Measurements from ENCODE around the gene FXR1. TPM values are rescaled to one million over a fixed set of nuclear protein-coding genes. Genes with fewer than 3 reads are reported as not detected.

Gene FXR1
- total and polyA plus RNA-seq, 2 of the 13 experiments (the other 11 are each of a cell fraction or from before 2014, with no cell fraction given): 104 to 132 TPM

- TF ChIP-seq ATRX (CRISPR knock-in tag; IDR thresholded peaks at IDR 0.05; ENCODE audit: borderline replicate concordance): no peak
- TF ChIP-seq ZBTB3 (CRISPR knock-in tag; IDR thresholded peaks at IDR 0.05; ENCODE audit: borderline replicate concordance, low read depth): 0 out of 2 replicates have a peak, but pooled peaks have one; percentile 90
- peak; percentile 70 for TF ChIP-seq GATAD2A (CRISPR knock-in tag; IDR thresholded peaks at IDR 0.05)
- peak; percentile 91 for TF ChIP-seq ZNF724P (CRISPR knock-in tag; IDR thresholded peaks at IDR 0.05; ENCODE audit: borderline replicate concordance)
- TF ChIP-seq ZNF574 (CRISPR knock-in tag; IDR thresholded peaks at IDR 0.05): peak; percentile 91
- TF ChIP-seq ZNF850 (CRISPR knock-in tag; conservative IDR thresholded peaks at IDR 0.05): 0 out of 2 replicates have a peak, but pooled peaks have one; percentile 50
- TF ChIP-seq ZNF124 (CRISPR knock-in tag; IDR thresholded peaks at IDR 0.05): peak; percentile 77; the same call in 1 of the 2 replicates
- peak; percentile 70; the same call in 1 of the 2 replicates for TF ChIP-seq ZNF644 (CRISPR knock-in tag; IDR thresholded peaks at IDR 0.05; ENCODE audit: low read depth)
- no peak for TF ChIP-seq ZBTB14 (CRISPR knock-in tag; IDR thresholded peaks at IDR 0.05)
- no peak for TF ChIP-seq REXO4 (CRISPR knock-in tag; IDR thresholded peaks at IDR 0.05; ENCODE audit: borderline replicate concordance)
- peak; percentile 81 for TF ChIP-seq ZNF20 (CRISPR knock-in tag; IDR thresholded peaks at IDR 0.05)
- peak; percentile 93 for TF ChIP-seq MYC (CRISPR knock-in tag; IDR thresholded peaks at IDR 0.05; ENCODE audit: borderline replicate concordance)
- no peak for TF ChIP-seq RFXANK (CRISPR knock-in tag; IDR thresholded peaks at IDR 0.05)
- TF ChIP-seq TBP (CRISPR knock-in tag; IDR thresholded peaks at IDR 0.05): no peak; the same call in 1 of the 2 replicates
- peak; percentile 86 for TF ChIP-seq DRAP1 (CRISPR knock-in tag; IDR thresholded peaks at IDR 0.05)
- TF ChIP-seq ERF (CRISPR knock-in tag; IDR thresholded peaks at IDR 0.05): peak; percentile 71
- TF ChIP-seq IRF9 (CRISPR knock-in tag; IDR thresholded peaks at IDR 0.05; ENCODE audit: borderline replicate concordance): peak; percentile 90; the same call in 1 of the 2 replicates
- TF ChIP-seq ZMAT3 (CRISPR knock-in tag; conservative IDR thresholded peaks at IDR 0.05): peak; percentile 75; the same call in 1 of the 2 replicates
- no peak for TF ChIP-seq STAT5B (CRISPR knock-in tag; IDR thresholded peaks at IDR 0.05)
- no peak; the same call in 1 of the 2 replicates for TF ChIP-seq ZFP82 (CRISPR knock-in tag; IDR thresholded peaks at IDR 0.05; ENCODE audit: borderline replicate concordance)
- 0 out of 2 replicates have a peak, but pooled peaks have one; percentile 55 for TF ChIP-seq HOXD1 (CRISPR knock-in tag; IDR thresholded peaks at IDR 0.05)
- TF ChIP-seq GTF2F1 (IDR thresholded peaks at IDR 0.05; ENCODE audit: low read length): no peak
- no peak for TF ChIP-seq RCOR2 (CRISPR knock-in tag; IDR thresholded peaks at IDR 0.05)
- peak; percentile 85 for TF ChIP-seq CEBPG (CRISPR knock-in tag; IDR thresholded peaks at IDR 0.05)
- no peak for TF ChIP-seq MTERF4 (CRISPR knock-in tag; IDR thresholded peaks at IDR 0.05)
These were observed 77.1 kb downstream of the FXR1 start, which contains the start of gene DNAJC19 (continued) for GRCh38 chr3:180989291-180990163.
